Endometrium (tissue), 2 donors: Measurements from ENCODE around the gene SLC16A1.
"Not testable (repeated sequence)": the region's sequence is repeated elsewhere in the genome, so short reads cannot be mapped to it uniquely, and the experiment has no call there.

Experiments used
- FAIRE-seq: peaks from 2 replicates; lab custom pipeline; 2012; peaks lifted over from hg19 to GRCh38; lab: Jason Lieb, UNC
- donor health status: control.
- donor health status: control.

The SLC16A1 gene

DNA sequence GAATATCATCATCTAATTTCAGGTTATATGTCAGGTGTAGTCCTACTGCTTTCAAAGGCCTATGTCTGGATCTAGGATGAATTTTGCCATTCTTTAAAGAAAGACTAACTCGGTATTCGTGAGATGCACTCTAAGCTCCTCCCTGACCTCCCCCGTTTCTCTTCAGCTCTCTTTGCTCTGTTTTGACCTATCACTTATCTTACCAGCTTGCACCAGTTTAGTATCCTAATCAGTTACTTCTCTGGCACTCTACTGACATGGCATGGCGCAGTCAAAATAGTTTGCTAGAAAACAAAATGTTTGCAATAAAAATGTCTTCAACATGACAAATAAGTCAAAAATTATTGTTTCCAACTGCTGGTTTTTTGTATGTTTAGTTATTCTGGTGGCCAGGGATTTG, 8.4 kb upstream of the SLC16A1 start:
- no peak for FAIRE-seq

DNA sequence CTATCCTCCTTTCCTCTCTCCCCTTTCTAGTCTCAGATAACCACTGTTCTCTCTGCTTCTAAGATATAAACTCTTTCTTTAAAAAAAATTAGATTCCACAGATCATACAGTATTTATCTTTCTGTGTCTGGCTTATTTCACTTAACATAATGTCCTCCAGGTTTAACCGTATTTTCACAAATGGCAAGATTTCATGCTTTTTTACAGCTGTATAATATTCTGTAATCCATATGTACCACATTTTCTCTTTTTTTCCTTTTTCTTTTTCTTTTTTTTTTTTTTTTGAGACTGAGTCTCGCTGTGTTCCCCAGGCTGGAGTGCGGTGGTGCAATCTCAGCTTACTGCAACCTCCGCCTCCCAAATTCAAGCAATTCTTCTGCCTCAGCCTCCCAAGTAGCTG, 5.1 kb upstream of the SLC16A1 start:
- no peak for FAIRE-seq

DNA sequence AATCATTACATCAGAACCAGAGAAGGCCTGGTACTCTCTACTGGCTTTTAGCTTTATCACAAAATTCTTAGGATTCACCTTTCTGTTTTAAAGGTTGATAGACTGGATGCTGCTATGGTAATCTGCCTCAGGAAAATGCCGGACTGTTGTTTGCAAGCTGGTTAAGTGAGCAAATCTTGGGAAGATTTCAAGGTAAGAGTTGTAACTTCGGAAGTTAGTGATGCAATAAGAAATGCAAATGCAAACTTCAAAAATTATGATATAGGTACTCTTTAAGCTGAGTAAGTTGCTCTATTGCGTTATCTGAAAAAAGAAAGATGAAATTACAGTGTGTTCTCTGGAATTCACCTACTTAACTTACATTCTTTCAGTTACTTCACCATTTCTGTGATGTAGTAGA, 4.4 kb upstream of the SLC16A1 start:
- FAIRE-seq: no peak

DNA sequence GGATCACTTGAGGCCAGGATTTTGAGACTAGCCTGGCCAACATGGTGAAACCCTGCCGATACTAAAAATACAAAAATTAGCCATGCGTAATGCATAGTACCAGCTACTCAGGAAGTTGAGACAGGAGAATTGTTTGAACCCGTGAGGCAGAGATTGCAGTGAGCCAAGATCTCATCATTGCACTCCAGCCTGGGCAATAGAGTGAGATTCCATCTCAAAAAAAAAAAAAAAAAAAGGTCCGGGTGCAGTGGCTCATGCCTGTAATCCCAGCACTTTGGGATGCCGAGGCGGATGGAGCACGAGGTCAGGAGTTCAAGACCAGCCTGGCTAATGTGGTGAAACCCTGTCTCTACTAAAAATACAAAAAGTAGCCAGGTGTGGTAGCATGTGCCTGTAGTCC, 2.2 kb upstream of the SLC16A1 start:
- FAIRE-seq: not testable (repeated sequence)

DNA sequence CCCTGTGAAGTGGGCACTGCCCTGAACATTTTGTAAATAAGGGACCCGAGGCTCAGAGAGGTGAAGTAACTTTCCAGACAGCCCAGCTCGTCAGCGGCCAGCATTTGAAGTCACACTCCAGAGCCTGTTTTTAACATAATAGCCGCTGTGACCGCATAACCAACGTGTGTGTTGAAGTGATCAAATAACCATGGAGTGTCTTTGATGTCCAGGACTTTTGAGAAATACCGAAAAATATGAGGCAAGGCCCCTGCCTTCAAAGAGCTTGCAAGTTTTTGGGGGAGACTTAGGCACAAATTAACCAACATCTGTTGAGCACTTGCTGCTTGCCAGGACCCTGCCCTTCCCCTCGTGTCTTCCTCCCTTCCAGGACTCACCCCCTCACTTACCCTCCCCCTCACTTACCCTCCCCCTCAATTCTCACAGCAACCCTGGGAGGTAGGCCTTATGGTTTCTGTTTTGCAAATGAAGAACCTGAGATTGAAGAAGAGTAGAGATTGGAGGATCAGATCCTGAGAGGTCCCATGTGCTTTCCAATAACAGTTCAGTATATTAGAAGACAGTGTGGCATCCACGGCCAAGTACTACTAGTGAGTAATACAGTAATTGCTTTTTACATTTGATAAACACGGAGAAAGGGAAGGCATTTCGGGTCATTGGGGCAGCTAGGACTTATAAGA, 1.3 kb upstream of the SLC16A1 start:
- FAIRE-seq: no peak

DNA sequence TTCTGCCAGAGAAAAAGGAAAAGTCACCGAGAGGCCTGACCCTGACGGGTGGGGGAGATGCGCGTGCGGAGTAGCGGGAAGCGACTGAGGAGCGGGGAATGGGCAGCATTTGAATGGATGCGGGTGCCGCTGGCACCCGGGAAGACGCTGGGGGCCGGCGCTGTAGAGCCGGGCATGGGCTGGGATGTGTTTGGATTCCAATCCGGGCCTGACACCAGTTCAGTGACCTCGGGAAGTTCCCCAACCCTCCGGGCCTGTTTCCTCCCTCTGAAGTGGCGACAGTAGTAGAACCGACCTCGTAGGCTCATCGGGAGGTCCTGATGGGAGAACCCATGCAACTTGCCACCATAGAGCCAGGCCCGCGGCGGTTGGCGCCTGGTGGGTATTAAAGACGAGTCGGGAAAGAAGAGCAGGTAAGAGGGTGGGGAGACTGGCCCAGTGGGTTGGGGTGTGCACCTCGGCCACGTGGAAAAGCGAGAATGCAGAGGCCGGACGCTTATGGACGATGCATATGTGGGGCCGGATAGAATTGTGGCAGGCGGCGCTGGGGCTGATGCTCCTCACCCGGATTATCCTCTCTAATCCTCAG, 642 bp upstream of the SLC16A1 start:
- no peak for FAIRE-seq

DNA sequence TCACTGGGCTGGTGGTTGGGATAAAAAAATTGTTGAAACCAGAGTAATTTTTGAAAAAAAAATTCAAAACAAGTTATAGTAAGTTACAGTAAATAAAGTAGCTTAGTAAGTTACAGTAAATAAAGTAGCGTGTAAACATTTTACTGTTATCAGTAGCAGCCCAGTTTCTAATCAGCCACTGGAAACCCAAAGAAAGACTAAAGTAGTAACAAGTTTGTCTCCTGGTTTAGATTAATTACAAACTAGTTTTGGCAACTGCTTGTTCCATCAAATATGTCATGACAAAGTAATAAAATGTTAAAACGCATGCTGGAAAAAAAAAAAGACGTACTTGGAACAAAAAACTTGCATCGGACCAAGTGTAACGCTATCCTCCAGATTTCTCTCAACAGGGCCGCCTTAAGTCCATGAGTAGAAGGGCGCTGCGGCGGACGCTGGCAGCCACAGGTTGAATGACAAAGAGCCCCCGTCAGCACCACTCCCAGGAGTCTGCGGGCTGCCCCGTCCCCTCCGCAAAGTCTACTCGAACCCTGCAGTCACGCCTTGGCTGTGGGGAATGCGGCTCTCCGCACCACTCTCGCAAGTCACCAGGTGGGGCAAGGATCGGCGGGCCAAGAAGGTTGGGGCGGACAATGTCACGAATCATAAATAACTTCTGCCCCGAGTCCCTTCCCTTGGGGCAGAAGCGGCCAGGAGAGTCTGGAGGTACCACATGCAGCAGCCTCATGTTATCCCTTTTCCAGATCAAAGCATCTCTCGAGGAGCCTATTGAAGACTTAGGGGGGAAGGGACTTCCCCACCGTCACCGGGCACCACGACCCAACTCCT, 837 bp downstream of the SLC16A1 start:
- no peak for FAIRE-seq

DNA sequence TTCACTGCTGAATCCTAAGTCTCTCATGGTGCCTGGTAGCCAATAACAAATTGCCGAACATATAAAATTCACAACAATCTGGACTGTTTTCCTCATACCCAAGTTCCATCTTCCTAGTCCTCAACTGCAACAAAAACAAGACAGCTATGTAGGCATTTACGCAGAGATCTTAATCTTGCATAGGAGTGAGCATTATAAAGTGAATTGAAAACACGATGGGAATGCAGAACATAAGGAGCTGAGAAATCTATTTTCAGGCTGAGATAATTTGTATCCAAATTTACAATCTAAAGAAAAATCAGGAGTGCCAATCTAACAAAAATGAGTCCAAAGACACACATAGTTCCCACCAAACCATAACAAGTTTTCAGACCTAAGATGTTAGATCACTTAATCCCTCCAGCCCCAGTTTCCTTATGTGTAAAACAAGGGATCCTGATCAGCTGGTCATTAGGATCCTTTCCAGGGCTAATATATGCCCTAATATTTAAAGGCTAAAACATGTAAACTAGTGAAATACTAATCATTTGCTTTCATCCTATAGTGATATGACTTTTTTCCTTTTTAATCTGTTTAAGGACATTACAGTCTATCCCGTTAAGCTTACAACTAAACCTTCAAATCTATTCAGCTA, 1.9 kb downstream of the SLC16A1 start:
- no peak for FAIRE-seq

DNA sequence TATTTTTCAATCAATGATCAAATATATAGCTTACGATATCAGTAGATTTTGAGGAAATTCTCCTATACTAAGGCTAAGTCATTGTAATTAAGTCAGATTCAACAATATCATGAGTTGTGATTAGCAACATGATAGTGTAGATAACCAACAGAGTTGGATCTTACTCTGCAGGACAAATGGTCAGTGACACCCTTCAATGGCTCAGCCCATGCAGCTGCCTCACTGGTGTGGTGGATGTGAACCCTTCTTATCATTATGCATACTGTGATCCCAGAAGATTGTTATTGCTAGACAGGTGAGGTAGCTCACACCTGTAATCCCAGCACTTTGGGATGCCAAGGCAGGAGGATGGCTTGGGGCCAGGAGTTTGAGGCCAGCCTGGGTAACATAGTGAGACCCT, 5.6 kb downstream of the SLC16A1 start:
- FAIRE-seq: no peak

DNA sequence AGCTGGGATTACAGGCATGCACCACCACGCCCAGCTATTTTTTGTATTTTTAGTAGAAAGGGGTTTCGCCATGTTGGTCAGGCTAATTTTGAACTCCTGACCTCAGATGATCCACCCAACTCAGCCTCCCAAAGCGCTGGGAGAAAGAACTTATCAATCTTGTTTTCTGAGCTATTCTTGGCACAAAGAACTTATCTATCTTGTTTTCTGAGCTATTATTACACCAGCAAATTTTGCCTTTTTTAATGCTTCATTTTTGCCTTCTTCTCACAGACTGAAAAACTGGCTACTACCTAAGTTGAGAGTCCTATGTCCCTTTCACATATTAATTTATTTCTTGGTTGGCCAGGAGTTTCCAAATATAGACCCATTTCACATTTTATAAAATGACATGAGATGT, 9.3 kb downstream of the SLC16A1 start:
- FAIRE-seq: no peak

DNA sequence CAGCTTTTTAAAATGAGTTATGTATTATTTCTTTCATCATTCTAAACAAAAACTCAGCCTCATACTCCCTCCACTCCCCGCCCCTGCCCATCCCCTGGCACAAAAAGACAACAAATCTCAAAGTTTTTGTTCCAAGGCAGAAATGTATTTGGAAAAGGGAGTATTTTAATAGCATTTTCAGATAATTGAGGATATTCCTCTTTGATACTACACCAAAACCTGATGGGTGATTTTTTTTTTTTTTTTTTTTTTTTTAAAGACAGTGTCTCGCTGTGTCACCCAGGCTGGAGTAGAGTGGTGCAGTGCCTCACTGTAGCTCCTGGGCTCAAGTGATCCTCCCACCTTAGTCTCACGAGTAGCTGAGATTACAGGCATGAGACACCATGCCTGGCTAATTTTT, 16.2 kb downstream of the SLC16A1 start:
- no peak for FAIRE-seq

DNA sequence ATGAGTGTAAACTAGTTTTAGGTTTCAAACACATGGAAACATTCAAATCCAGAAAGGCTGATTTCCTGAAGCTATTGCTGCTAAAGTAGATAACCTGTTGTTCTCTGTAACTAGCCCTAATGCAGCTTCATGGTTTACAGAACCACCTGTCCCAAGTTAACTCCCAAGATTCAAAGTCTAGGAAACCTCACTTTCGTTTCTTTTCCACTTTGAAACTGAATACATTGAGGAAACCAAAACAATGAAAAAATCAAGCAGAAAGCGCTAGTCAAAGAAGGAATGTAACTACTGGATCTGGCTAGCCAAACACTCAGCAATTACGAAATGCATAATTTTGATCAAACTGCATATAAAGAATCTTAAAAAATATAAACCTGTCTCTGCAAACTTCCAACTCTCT, 17.8 kb downstream of the SLC16A1 start:
- FAIRE-seq: no peak

DNA sequence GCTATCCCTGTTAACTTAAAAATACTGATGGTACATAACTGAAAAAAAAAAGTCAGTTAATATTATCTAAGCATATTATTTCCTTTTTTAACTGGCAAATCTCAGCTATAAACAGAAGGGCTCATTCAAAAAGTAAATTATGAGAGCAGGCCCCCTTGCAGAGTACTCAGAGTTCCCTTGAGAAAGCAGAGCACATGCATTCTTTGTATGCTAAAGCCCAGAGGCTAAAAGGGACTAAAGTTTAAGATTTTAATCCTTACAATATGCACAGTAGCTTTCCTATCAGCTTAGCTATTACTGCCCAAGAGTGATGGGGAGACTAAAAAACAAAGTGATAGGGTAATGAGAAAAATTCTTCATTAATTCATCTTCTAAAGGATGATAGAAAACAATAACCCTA, 18.5 kb downstream of the SLC16A1 start:
- no peak for FAIRE-seq

DNA sequence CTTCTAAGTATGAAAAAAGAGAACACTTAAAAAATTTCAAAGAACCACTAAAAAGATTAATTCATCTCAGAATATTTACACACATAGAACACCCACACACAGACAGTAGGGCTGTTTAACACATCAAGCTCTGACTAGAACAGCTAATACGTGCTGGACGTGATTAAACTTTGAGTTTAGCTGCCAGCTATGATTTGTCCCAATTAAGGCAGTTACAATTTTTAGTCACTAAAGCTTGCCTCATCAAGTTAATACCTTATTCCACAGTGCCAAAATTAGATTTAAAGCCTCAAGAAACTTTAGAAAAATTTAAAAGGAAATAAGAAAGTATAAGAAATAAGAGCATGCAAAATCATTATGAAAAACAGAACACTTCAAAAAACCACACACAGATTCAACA, 18.9 kb downstream of the SLC16A1 start:
- FAIRE-seq: no peak

DNA sequence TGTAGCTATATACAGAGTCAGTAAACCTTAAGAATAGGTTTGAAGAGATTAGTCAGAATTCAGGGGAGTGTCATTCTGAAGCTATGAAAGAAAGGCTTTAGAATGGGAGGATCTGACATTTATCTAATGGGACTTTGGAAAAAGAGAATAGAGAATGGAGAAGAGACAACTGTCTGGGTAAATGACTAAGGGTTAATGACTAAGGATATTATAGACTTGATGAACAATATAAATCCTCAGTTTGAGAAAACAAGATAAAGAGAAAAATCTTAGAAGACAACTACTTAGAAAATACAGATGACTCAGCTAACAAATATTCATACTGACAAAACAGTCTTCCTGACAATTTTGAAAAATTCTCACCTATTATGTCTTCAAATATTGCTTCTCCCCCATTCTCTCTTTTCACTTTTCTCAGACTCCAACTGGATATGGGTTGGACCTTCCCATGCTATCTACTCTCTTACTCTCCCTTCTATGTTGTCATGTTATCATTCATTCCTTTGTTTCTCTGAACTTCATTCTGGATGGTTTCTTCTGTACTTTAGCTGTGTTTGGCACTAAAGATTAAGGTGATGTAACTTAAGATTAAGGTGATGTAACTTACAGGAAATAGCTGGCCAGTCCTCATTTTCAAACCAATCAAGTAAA, 20.4 kb downstream of the SLC16A1 start:
- no peak for FAIRE-seq

DNA sequence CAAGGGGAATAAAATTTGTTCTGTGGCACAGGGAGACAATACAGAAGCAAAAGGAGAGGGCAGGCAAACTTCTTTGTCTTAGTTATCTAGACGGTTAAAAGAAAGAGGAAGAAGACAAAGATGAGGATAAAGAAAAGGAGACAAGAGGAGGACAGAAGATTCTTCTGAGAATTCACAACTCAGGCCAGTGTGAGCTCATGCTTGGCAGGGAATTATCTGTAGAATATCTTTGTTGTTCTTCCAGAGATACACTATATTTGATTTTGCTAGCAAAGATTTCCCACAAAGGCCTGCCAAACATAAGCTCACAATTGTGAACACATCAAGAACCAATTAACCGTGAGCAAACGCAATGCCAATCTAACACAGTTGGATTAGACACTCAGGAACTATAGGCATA, 21.4 kb downstream of the SLC16A1 start:
- FAIRE-seq: no peak

DNA sequence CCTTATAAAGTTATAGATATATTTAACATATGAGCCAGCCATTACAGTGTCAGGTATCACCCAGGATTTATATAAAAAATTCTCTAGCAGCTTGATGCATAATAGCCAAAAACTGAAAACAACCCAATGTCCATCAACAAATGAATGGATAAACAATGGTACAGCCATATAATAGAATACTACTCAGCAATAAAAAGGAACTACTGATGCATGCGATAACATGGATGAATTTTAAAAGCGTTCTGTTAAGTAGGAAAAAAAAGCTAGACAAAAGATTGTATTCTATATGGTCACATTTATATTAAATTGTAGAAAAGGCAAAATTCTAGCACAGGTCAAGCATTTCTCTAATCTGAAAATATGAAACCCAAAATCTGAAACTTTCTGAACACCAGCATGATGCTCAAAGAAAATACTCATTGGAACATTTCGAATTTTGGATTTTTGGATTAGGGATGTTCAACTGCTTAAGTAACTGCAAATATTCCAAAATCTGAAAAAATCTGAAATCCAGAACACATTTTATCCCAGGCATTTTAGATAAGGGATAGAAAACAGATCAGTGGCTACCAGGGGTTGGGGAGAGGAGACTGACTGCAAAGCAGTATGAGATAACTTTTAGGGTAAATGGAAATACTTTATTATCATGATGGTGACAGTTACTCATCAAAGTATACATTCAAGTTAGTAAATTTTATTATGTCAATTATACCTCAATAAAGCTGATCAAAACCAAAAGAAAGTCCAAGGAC, 22.0 kb downstream of the SLC16A1 start:
- FAIRE-seq: no peak

DNA sequence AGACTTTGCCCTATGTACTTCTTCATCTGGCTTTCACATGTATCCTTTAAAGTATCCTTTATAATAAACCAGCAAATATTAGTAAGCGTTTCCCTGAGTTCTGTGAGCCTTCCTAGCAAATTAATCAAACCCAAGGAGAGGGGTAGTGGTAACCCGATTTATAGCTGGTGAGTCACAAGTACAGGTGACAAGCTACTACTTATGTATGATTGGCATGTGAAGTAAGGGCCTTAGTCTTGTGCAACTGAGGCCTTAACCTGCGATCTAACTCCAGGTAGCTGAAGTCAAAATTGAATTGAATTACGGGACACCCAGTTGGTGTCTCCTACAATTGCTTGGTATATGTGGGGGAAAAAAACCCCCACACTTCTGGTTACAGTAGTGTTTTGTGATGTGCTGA, 26.0 kb downstream of the SLC16A1 start:
- FAIRE-seq: no peak

DNA sequence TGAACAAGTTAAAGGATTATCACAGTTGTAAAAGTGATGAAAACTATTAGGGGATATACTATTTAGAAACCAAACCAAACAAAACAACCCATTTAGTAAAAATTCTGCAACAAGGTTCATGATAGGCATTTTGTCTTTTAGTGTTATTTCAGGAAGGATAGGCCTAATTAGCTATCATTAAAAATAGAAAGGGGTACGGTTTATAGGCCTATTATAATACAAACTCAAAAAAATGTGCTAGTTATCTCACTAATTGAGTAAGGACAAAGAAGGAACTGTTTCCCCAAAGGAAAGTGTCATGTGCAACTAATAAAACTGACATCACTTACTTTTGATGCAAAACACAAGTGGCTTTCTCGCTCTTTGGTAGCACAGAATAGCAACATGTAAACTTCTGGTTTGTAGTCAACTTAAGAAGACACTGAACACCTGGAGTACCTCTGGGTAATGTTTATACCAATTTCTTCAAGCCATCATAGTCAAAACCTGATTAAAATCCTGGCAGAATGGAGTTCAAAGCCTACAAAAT, 28.5 kb downstream of the SLC16A1 start:
- FAIRE-seq: no peak

DNA sequence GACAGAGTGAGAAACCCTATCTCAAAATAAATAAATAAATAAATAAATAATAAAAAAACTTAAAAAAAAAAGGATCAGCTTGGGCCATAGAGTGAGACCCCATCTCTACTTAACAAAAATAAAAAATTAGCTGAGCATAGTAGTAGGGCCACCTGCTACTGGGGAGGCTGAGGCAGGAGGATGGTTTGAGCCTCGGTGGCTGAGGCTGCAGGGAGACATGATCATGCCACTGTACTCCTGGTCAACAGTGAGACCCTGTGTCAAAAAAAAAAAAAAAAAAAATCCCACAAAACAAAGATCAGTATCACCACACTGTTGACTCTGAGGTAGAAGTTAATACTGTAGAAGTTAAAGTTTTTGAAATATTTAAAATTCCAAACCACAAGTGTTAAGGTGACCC, 29.1 kb downstream of the SLC16A1 start:
- no peak for FAIRE-seq

DNA sequence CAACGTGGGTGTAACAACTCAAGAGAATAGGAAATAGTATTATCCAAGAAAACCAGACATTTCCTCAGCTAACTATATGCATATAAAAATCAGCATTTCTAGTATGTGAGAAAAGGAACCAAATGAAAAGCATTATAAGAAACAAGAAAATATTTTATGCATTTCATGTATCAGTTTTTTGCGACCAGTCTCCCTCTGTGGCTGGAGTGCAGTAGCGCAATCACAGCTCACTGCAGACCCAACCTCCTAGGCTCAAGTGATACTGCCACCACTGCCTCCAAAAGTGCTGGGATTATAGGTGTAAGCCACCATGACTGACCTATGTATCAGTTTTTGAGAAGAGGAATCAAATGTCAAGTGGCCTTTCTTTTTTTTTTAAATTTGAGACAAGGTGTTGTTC, 31.0 kb downstream of the SLC16A1 start:
- no peak for FAIRE-seq

DNA sequence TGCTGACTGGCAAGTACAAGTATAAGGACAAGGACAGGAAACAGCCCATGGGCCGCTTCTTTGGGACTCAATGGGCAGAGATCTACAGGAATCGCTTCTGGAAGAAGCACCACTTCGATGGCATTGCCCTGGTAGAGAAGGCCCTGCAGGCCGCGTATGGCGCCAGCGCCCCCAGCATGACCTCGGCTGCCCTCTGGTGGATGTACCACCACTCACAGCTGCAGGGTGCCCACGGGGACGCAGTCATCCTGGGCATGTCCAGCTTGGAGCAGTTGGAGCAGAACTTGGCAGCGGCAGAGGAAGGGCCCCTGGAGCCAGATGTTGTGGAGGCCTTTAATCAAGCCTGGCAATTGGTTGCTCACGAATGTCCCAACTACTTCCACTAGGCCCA, 32.0 kb downstream of the SLC16A1 start:
- FAIRE-seq: no peak
